GM12892 (cell line): ENCODE measurements around the gene MAPRE2.

Experiments used
- POLR2A ChIP-seq: IDR thresholded peaks from 2 replicates; pipeline ENCODE4 v1.6.1; 2011; ENCODE audit warnings: low read depth, low read length, control low read depth
- POLR2AphosphoS5 ChIP-seq: IDR thresholded peaks from 2 replicates; pipeline ENCODE4 v1.6.1; 2011; ENCODE audit warnings: low read depth, low read length, control low read depth
- TAF1 ChIP-seq: IDR thresholded peaks from 2 replicates; pipeline ENCODE4 v1.6.1; 2011; ENCODE audit warnings: low read depth, mild to moderate bottlenecking, control low read depth, low read length, borderline replicate concordance

DNA sequence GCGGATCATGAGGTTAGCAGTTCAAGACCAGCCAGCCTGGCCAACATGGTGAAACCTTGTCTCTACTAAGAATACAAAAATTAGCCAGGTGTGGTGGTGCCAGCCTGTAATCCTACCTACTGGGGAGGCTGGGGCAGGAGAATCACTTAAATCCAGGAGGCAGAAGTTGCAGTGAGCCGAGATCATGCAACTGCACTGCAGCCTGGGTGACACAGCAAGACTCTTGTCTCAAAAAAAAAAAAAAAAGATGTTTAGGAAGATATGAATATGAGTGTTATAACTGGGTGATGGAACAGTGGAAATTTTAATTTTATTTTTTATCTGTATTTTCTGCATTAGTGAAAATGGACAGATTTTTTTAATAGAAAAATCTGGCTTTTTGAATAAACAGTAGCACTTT, 14.5 kb downstream of the MAPRE2 start:
- TF ChIP-seq TAF1 (no peak), POLR2A (no peak), POLR2AphosphoS5 (no peak)
